Fibroblast of lung (primary cell): Measurements from ENCODE around the gene FAM161B. TPM values are rescaled to one million over a fixed set of nuclear protein-coding genes. Genes with fewer than 3 reads are reported as not detected.

ENCODE experiments used
- DNase-seq, 2 donors: peaks; one replicate each; pipeline versions ENCODE4 v3.0.0 to v3.0.0-alpha.2; 2010; ENCODE audit warnings: low read depth in 2 of 2
- H2AFZ ChIP-seq: 2 replicates; pipeline ENCODE4 v1.5.1; 2012; ENCODE audit warnings: low read length, control low read depth, inconsistent platforms
- H3K27ac ChIP-seq: 2 replicates; pipeline ENCODE4 v1.5.1; 2011; ENCODE audit warnings: low read length, control low read depth; ENCODE audit not compliant: insufficient read depth
- H3K27me3 ChIP-seq: 2 replicates; pipeline ENCODE4 v1.5.1; 2011; ENCODE audit warnings: mild to moderate bottlenecking, low read length; ENCODE audit not compliant: control insufficient read depth, insufficient read depth
- H3K36me3 ChIP-seq: 2 replicates; pipeline ENCODE4 v1.5.1; 2011; ENCODE audit warnings: low read length; ENCODE audit not compliant: control insufficient read depth, insufficient read depth
- H3K4me1 ChIP-seq: 2 replicates; pipeline ENCODE4 v1.5.1; 2011; ENCODE audit warnings: low read length; ENCODE audit not compliant: control insufficient read depth, insufficient read depth; ENCODE audit errors: extremely low read depth
- H3K4me2 ChIP-seq: 2 replicates; pipeline ENCODE4 v1.5.1; 2011; ENCODE audit warnings: low read length, control low read depth; ENCODE audit not compliant: insufficient read depth; ENCODE audit errors: extremely low read depth
- H3K4me3 ChIP-seq, 4 experiments: fragments of 200-600 bp in 1 of 4; sonication (generic) in 1 of 4; replicated peaks in 1 of 4; 2 replicates each; pipeline ENCODE4 v1.5.1; 2011 to 2016; ENCODE audit warnings: low read length in 4 of 4, low read depth in 3 of 4, mild to moderate bottlenecking in 3 of 4, control low read depth in 2 of 4, inconsistent platforms in 1 of 4, mixed read lengths in 1 of 4; ENCODE audit not compliant: insufficient read depth in 1 of 4; ENCODE audit errors: control extremely low read depth in 1 of 4
- H3K79me2 ChIP-seq: 2 replicates; pipeline ENCODE4 v1.5.1; 2012; ENCODE audit warnings: mild to moderate bottlenecking, low read length, inconsistent platforms; ENCODE audit not compliant: control insufficient read depth, insufficient read depth
- H3K9ac ChIP-seq: 2 replicates; pipeline ENCODE4 v1.5.1; 2011; ENCODE audit warnings: mild to moderate bottlenecking, low read length, control low read depth; ENCODE audit not compliant: insufficient read depth
- H3K9me3 ChIP-seq: 2 replicates; pipeline ENCODE4 v1.5.1; 2012; ENCODE audit warnings: low read depth, low read length; ENCODE audit not compliant: control insufficient read depth, insufficient read depth
- H4K20me1 ChIP-seq: 2 replicates; pipeline ENCODE4 v1.5.1; 2011; ENCODE audit warnings: low read length; ENCODE audit not compliant: control insufficient read depth, insufficient read depth; ENCODE audit errors: extremely low read depth
- EZH2 ChIP-seq: IDR thresholded peaks from 2 replicates; pipeline ENCODE4 v1.5.1; 2012; ENCODE audit warnings: low read length, control low read depth, mild to moderate bottlenecking; ENCODE audit errors: missing control alignments
- polyA plus RNA-seq, 2 donors: library from polyadenylated mRNA; depleted of rRNA in 1 of 2; stranded (reverse) in 1 of 2; unstranded in 1 of 2; fragments of >200 nt; gene quantifications; 2 replicates each; pipeline ENCODE4 v1.2.1, GENCODE V29; 2011 to 2012; ENCODE audit warnings: missing spikeins in 1 of 2
- total RNA-seq: library from RNA; depleted of rRNA; stranded (reverse); fragments of >200 nt; gene quantifications from 2 replicates; pipeline ENCODE4 v1.2.1, GENCODE V29; 2014
- TF ChIP-seq, protein P1 (sequence below), 2 donors: IDR thresholded peaks in 1 of 2; conservative IDR thresholded peaks in 1 of 2; 1 replicate in 1 of 2; 2 replicates in 1 of 2; pipeline ENCODE4 v1.5.1; 2011 to 2012; ENCODE audit warnings: low read length in 2 of 2, control low read depth in 1 of 2, inconsistent platforms in 1 of 2, low read depth in 1 of 2, mild to moderate bottlenecking in 1 of 2

The FAM161B gene
- total and polyA plus RNA-seq, 2 donors (not counting 1 experiment from before 2014, with no cell fraction given), result 3.7 to 5.3 TPM

DNA sequence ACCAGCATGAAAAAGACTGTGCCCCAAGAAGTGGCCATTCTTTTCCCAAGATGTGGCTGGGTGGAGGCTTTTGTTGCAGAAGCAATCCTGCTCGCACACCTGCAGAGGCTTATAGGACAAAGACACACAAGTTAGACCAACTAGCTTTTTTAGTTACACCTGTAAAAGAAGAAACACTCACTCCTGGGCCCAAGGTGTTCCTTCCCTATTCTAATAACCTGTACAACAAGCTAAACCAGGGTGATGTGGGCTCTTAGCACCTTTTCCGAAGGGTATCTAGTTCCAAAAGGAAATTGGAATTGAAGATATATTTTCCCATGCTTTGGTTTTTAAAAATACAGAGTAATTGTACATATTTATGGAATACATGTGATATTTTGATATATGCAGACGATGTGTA, 38.2 kb upstream of the FAM161B start:
- Histone ChIP-seq H4K20me1 (no peaks in the 10 kb centered on the region), H3K4me1 (no peaks in the 10 kb centered on the region), H3K27ac (no peak overlapping the region), H3K36me3 (no peaks in the 10 kb centered on the region), H3K79me2 (no peaks in the 10 kb centered on the region), H3K27me3 (no peaks in the 10 kb centered on the region), H3K4me2 (no peak overlapping the region), H3K9ac (no peak overlapping the region), H2AFZ (no peak overlapping the region), H3K9me3 (no peaks in the 10 kb centered on the region), H3K4me3 (no peak overlapping the region)
- TF ChIP-seq EZH2, result no peak
- TF ChIP-seq, protein P1, sequence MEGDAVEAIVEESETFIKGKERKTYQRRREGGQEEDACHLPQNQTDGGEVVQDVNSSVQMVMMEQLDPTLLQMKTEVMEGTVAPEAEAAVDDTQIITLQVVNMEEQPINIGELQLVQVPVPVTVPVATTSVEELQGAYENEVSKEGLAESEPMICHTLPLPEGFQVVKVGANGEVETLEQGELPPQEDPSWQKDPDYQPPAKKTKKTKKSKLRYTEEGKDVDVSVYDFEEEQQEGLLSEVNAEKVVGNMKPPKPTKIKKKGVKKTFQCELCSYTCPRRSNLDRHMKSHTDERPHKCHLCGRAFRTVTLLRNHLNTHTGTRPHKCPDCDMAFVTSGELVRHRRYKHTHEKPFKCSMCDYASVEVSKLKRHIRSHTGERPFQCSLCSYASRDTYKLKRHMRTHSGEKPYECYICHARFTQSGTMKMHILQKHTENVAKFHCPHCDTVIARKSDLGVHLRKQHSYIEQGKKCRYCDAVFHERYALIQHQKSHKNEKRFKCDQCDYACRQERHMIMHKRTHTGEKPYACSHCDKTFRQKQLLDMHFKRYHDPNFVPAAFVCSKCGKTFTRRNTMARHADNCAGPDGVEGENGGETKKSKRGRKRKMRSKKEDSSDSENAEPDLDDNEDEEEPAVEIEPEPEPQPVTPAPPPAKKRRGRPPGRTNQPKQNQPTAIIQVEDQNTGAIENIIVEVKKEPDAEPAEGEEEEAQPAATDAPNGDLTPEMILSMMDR (conservative IDR thresholded peaks at IDR 0.05 in 1 of 2, IDR thresholded peaks at IDR 0.05 in 1 of 2; ENCODE audit: low read depth in 1 of 2, low read length in 2 of 2), result no peak
- no peak for DNase-seq

DNA sequence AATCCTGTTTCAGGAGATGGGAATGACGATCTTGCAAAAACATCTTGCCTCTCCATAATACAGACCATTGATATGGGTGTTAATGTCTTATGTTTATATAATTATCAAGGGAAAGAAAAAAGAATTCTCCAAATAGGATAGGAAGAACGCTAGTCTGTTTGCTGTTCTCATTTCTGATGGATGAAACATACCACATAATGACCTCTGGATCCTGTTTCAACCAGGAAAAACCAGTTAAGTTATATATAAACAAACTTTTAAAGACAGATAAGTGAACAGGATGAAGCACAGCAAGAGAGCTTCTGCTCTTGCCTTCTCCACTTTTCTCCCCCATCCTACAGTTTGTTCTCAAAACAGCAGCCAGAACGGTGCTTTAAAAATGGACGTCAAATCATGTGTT, 28.0 kb upstream of the FAM161B start:
- no peaks in the 10 kb centered on the region for H4K20me1 ChIP-seq
- H3K27me3 ChIP-seq, result no peaks in the 10 kb centered on the region
- H3K79me2 ChIP-seq, result no peaks in the 10 kb centered on the region
- peak; percentile 51 to 70 for DNase-seq
- no peak overlapping the region for H3K4me3 ChIP-seq
- H3K9ac ChIP-seq, result no peak overlapping the region
- H3K9me3 ChIP-seq, result no peaks in the 10 kb centered on the region
- H3K4me1 ChIP-seq, result no peaks in the 10 kb centered on the region
- no peak overlapping the region for H3K27ac ChIP-seq
- peaks cover 2% of the 10 kb centered on the region for H3K36me3 ChIP-seq
- no peak overlapping the region for H3K4me2 ChIP-seq
- no peak overlapping the region for H2AFZ ChIP-seq
- TF ChIP-seq, protein P1 (conservative IDR thresholded peaks at IDR 0.05 in 1 of 2, IDR thresholded peaks at IDR 0.05 in 1 of 2; ENCODE audit: low read depth in 1 of 2, low read length in 2 of 2), result no peak
- no peak for TF ChIP-seq EZH2

DNA sequence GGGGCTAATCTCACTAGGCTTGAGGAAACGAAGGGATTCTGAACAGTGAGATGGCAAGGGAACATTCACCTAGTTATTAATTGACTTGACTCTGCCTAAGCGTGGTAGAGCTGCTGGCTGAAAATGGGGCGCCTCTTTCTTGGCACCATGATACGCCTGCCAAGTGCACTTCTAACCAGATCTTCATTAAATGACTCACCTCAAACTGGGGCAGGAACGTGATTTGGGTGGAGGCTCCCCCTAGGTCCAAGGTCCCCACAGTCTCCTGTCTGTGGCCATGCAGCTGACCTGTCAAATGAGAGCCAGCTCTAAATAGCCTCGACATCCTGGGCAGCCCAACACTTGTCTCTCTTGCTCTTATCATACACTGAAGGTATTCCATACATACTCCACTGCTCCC, 26.2 kb upstream of the FAM161B start:
- no peak overlapping the region for H3K27ac ChIP-seq
- H3K4me3 ChIP-seq, result no peak overlapping the region
- no peaks in the 10 kb centered on the region for H4K20me1 ChIP-seq
- no peak overlapping the region for H2AFZ ChIP-seq
- no peak for DNase-seq
- H3K36me3 ChIP-seq, result peaks cover 2% of the 10 kb centered on the region
- no peak overlapping the region for H3K4me2 ChIP-seq
- H3K27me3 ChIP-seq, result no peaks in the 10 kb centered on the region
- no peak for TF ChIP-seq EZH2
- TF ChIP-seq, protein P1 (conservative IDR thresholded peaks at IDR 0.05 in 1 of 2, IDR thresholded peaks at IDR 0.05 in 1 of 2; ENCODE audit: low read depth in 1 of 2, low read length in 2 of 2), result no peak
- H3K79me2 ChIP-seq, result no peaks in the 10 kb centered on the region
- H3K4me1 ChIP-seq, result no peaks in the 10 kb centered on the region
- no peaks in the 10 kb centered on the region for H3K9me3 ChIP-seq
- no peak overlapping the region for H3K9ac ChIP-seq
